K562 treated with DMSO at 1 percent for 4 hours (cell line): ENCODE measurements around the gene PCDHB3. TPM values are rescaled to one million over a fixed set of nuclear protein-coding genes. Genes with fewer than 3 reads are reported as not detected.

Experiments used
- total RNA-seq: library from RNA; unstranded; fragments of 300-600 nt; gene quantifications from 2 replicates; pipeline ENCODE4 v1.2.3, GENCODE V29; 2022; ENCODE audit not compliant: insufficient read depth

PCDHB3 gene
- not detected in 2 replicates for total RNA-seq

DNA sequence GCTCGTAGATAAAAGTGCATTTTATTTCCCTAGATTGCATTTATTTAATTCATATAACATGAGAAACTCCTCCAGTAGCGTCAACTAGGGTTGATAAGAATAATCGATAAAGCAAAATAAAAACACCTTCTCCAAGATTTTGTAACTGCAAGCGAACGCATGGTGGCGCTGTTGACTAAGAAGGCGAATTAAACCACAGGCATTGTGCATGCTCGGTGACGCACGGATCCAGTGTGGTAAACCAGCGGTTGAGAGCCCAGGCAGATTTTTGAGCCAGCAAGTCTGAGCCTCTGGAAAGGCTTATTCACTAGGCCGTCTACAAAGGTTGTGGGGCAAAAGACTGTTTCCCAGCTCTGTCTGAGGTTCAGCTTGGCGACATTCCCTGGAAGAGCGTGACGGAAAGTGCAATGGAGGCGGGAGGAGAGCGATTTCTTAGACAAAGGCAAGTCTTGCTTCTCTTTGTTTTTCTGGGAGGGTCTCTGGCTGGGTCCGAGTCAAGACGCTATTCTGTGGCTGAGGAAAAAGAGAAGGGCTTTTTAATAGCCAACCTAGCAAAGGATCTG, at the start of gene PCDHB3:
TSS of gene PCDHB3 (plus strand) at position 231 of the 563 bp plus-strand sequence. CDS start at position 408, 177 bp downstream.

DNA sequence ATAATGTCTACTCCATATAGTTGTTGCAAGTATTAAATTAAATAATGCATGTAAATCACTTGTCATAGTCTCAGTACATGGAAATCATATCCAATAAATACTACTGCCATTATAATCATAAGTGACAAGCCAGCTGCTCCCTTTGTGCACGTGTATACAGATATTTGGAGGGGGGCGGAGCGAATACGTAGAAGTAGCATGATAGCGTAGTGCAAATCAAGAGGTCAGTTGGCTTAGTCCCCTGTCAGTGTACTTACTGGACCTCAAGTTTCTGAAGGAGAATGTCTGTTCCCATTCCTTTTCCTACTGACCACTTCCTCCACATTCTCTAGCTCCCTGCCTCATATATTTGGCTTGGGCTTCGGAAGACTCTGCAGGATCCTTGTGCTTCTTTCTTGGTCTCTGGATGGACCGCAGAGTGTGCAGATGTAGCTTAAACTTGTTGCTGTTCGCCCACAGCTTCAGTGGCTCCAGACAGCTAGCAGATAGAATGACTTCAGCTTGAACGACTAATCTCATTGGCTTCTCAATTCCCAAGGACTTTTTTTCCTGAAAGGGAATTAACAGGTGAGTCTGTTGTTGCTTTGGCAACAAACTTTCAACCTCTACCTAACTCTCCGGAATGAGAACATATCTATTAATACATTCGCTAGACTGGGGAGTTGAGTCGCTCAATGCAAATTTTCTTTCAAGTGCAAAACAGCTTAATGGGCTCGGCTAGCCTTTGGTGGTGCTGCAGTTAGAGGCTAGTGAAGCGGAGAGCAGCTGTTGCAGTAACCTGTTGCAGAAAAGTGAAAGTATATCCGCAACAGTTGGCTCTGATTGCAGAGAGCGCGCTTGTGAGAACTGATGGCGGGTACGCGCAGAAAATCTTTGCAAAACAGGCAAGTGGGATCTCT, 49.4 kb upstream of the PCDHB3 start, which contains the start of gene PCDHB1:
TSS of gene PCDHB1 (plus strand) at position 753 of the 899 bp plus-strand sequence. CDS start at position 850, 97 bp downstream.

DNA sequence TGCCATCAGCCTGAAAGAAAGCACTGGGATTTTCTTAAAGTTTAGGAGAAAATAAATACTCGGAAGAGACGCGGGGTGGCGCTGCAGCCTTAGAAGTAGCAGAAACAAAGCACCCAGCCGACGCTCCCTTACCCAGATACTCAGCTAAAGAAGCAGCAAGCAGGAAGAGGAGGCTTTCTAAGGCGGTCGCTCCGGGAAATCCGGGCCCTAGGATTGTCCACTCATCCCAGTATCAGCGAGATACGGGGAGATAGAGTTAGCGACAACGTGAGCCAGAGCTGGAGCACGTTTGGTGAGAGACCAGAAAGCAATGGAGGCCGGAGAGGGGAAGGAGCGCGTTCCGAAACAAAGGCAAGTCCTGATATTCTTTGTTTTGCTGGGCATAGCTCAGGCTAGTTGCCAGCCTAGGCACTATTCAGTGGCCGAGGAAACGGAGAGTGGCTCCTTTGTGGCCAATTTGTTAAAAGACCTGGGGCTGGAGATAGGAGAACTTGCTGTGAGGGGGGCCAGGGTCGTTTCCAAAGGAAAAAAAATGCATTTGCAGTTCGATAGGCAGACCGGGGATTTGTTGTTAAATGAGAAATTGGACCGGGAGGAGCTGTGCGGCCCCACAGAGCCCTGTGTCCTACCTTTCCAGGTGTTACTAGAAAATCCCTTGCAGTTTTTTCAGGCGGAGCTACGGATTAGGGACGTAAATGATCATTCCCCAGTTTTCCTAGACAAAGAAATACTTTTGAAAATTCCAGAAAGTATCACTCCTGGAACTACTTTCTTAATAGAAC, 5.6 kb upstream of the PCDHB3 start, which contains the start of gene PCDHB2:
TSS of gene PCDHB2 (plus strand) at position 135 of the 782 bp plus-strand sequence. CDS start at position 311, 176 bp downstream.

DNA sequence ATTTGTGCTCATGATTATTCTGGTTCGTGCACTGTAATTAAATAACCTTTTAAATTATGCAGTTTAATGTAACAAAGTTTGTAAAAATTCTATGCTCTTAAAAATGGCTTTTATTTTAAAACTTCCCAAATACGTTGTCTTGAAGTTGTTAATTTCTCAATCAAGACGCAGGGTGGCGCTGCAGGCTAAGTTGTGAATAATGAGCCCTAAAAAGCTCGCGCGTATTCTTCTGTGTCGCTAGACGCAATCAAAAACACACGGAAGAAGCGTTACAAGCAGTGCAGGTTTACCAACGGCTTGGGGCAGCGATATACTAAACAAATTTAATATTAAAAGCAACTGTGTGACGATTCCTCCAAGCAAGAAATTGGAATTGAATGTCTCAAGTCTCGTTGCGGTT, 21.3 kb downstream of the PCDHB3 start, which contains the start of gene PCDHB4:
TSS of gene PCDHB4 (plus strand) at position 256 of the 400 bp plus-strand sequence. CDS start 181 bp downstream, outside the sequence.

DNA sequence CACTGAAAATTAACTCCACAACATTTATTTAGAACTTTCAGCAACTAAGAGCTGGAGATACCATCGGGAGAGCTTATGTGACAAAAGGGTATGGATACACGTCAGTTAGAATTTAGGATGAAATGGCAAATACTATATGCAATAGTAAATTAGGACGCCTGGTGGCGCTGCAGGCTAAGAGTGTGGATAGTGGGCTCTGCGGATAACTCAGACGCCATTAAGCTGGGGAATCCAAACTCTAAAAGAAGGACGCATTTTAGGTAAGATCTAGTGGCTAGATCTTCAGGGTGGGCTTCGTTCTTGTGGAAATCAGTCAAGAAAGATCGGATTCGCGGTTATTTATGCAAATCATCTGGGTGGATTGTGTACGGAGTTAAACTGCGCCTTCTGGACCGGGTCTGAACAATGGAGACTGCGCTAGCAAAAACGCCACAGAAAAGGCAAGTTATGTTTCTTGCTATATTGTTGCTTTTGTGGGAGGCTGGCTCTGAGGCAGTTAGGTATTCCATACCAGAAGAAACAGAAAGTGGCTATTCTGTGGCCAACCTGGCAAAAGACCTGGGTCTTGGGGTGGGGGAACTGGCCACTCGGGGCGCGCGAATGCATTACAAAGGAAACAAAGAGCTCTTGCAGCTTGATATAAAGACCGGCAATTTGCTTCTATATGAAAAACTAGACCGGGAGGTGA, 34.9 kb downstream of the PCDHB3 start, which contains the start of gene PCDHB5:
TSS of gene PCDHB5 (plus strand) at position 177 of the 688 bp plus-strand sequence. CDS start at position 406, 229 bp downstream.

DNA sequence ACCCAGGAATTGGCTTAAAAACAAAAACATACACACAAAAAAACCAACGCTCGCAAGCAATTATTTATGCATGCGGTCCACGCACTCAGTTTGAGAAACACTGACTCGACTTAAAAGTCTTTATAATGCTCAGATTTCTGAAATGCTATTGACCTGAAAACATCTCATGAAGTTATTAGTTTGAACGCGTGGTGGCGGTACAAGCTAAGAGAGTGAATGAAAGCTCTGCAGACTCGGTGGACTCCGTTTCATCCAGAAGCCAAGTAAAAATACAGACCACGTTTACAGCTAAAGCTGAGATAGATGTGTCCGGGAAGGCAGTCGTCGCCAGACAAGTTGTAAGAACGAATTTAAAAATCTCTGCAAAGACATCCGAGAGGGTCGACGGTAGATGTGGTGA, 49.5 kb downstream of the PCDHB3 start, which contains the start of gene PCDHB6:
TSS of gene PCDHB6 (plus strand) at position 246 of the 400 bp plus-strand sequence. CDS start 201 bp downstream, outside the sequence.

Other genes with a start within 250 kb of the PCDHB3 start
- not detected in 2 replicates for gene PCDHA10, start 244.6 kb upstream of the PCDHB3 start, total RNA-seq
- not detected in 2 replicates for gene PCDHA11, start 231.5 kb upstream of the PCDHB3 start, total RNA-seq
- gene PCDHA12, start 225.2 kb upstream of the PCDHB3 start, total RNA-seq, result not detected in 2 replicates
- not detected in 2 replicates for gene PCDHA13, start 218.3 kb upstream of the PCDHB3 start, total RNA-seq
- not detected in 2 replicates for gene PCDHAC1, start 174.2 kb upstream of the PCDHB3 start, total RNA-seq
- gene PCDHAC2, start 134.0 kb upstream of the PCDHB3 start, total RNA-seq, result not detected in 2 replicates
- not detected in 2 replicates for gene PCDHB1, start 49.1 kb upstream of the PCDHB3 start, total RNA-seq
- not detected in 2 replicates for gene PCDHB2, start 5.9 kb upstream of the PCDHB3 start, total RNA-seq
- not detected in 2 replicates for gene PCDHB4, start 21.3 kb downstream of the PCDHB3 start, total RNA-seq
- not detected in 2 replicates for gene PCDHB5, start 34.7 kb downstream of the PCDHB3 start, total RNA-seq
- not detected in 2 replicates for gene PCDHB6, start 49.6 kb downstream of the PCDHB3 start, total RNA-seq
- not detected in 2 replicates for gene PCDHB7, start 72.2 kb downstream of the PCDHB3 start, total RNA-seq
- gene PCDHB8, start 77.3 kb downstream of the PCDHB3 start, total RNA-seq, result not detected in 2 replicates
- not detected in 2 replicates for gene PCDHB16, start 81.9 kb downstream of the PCDHB3 start, total RNA-seq
- gene PCDHB9, start 86.7 kb downstream of the PCDHB3 start, total RNA-seq, result not detected in 2 replicates
- gene PCDHB10, start 91.9 kb downstream of the PCDHB3 start, total RNA-seq, result not detected in 2 replicates
- not detected in 2 replicates for gene PCDHB11, start 99.2 kb downstream of the PCDHB3 start, total RNA-seq
- gene PCDHB12, start 108.2 kb downstream of the PCDHB3 start, total RNA-seq, result not detected in 2 replicates
- gene PCDHB13, start 113.4 kb downstream of the PCDHB3 start, total RNA-seq, result not detected in 2 replicates
- gene PCDHB14, start 122.9 kb downstream of the PCDHB3 start, total RNA-seq, result not detected in 2 replicates
- not detected in 2 replicates for gene PCDHB15, start 144.9 kb downstream of the PCDHB3 start, total RNA-seq
- not detected in 2 replicates for gene SLC25A2, start 203.6 kb downstream of the PCDHB3 start, total RNA-seq
- 87.4 and 92.8 TPM in 2 replicates for gene TAF7, start 220.3 kb downstream of the PCDHB3 start, total RNA-seq
- 0.37 TPM in 1 of 2 replicates, not detected in the other for gene PCDHGA1, start 230.0 kb downstream of the PCDHB3 start, total RNA-seq
- gene PCDHGA2, start 238.3 kb downstream of the PCDHB3 start, total RNA-seq, result 0.12 TPM in 1 of 2 replicates, not detected in the other
- 0.46 TPM in 1 of 2 replicates, not detected in the other for gene PCDHGA3, start 243.4 kb downstream of the PCDHB3 start, total RNA-seq
- not detected in 2 replicates for gene PCDHGB1, start 249.6 kb downstream of the PCDHB3 start, total RNA-seq